ENCODE measurements around the gene SPTBN4. TPM values are rescaled to one million over a fixed set of nuclear protein-coding genes. Genes with fewer than 3 reads are reported as not detected.

Gene SPTBN4
- total and polyA plus RNA-seq, 10 of the 15 experiments (the other 5 are each of a cell fraction or from before 2014, with no cell fraction given), result 0.04 to 1.1 (median 0.34) TPM; not detected in 1

DNA sequence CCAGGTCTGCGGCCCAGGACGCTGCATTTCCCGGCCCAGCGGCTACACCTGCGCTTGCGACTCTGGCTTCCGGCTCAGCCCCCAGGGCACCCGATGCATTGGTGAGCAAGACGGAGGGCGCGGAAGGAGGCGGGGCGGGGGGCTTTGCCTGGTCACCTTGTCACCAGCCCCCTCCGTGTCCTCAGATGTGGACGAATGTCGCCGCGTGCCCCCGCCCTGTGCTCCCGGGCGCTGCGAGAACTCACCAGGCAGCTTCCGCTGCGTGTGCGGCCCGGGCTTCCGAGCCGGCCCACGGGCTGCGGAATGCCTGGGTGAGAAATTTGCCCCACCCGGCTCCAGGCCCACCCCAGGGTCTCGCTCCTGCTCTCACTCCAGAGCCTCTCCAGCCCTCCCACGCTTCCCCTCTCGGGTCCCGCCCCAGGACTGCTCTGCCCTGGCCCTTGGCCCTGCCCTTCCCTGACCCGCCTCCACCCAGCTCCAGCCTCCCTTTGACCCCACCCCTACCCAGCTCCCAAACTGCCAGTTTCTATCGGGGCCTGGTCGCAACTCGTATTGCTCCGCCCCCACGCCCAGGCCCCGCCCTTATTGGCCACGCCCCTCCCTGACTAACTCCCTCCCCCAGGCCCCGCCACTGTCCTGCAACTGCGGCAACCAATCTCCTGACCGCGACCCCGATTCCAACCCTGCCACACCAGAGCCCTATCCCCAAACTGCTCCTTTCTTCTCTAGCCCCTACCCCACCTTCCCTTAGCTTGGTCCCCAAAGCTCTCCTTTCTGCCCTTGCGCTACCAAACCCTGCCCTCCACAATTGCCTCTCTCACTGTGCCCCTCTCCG lies 143.0 kb downstream of the SPTBN4 start (continued):
- no peak for TF ChIP-seq ZNF384 (IDR thresholded peaks at IDR 0.05; ENCODE audit: borderline replicate concordance, low read depth, low read length)
- TF ChIP-seq HDGF (IDR thresholded peaks at IDR 0.05), result peak; percentile 97
- TF ChIP-seq, protein P1, sequence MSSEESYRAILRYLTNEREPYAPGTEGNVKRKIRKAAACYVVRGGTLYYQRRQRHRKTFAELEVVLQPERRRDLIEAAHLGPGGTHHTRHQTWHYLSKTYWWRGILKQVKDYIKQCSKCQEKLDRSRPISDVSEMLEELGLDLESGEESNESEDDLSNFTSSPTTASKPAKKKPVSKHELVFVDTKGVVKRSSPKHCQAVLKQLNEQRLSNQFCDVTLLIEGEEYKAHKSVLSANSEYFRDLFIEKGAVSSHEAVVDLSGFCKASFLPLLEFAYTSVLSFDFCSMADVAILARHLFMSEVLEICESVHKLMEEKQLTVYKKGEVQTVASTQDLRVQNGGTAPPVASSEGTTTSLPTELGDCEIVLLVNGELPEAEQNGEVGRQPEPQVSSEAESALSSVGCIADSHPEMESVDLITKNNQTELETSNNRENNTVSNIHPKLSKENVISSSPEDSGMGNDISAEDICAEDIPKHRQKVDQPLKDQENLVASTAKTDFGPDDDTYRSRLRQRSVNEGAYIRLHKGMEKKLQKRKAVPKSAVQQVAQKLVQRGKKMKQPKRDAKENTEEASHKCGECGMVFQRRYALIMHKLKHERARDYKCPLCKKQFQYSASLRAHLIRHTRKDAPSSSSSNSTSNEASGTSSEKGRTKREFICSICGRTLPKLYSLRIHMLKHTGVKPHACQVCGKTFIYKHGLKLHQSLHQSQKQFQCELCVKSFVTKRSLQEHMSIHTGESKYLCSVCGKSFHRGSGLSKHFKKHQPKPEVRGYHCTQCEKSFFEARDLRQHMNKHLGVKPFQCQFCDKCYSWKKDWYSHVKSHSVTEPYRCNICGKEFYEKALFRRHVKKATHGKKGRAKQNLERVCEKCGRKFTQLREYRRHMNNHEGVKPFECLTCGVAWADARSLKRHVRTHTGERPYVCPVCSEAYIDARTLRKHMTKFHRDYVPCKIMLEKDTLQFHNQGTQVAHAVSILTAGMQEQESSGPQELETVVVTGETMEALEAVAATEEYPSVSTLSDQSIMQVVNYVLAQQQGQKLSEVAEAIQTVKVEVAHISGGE (CRISPR knock-in tag; IDR thresholded peaks at IDR 0.05), result no peak
- TF ChIP-seq BHLHE40 (IDR thresholded peaks at IDR 0.05; ENCODE audit: borderline replicate concordance in 1 of 2, low read depth in 2 of 2, low read length in 1 of 2), result peak in 1 of 2 experiments; percentile 48; a peak in 2 of 4 replicates
- TF ChIP-seq GATAD2B (conservative IDR thresholded peaks at IDR 0.05; ENCODE audit: low read depth), result peak; percentile 53; the same call in 1 of the 2 replicates
- no peak for TF ChIP-seq RAD51 (IDR thresholded peaks at IDR 0.05)
- peak; percentile 63; the same call in 1 of the 2 replicates for TF ChIP-seq RB1 (IDR thresholded peaks at IDR 0.05; ENCODE audit: borderline replicate concordance)
- TF ChIP-seq, protein P2, sequence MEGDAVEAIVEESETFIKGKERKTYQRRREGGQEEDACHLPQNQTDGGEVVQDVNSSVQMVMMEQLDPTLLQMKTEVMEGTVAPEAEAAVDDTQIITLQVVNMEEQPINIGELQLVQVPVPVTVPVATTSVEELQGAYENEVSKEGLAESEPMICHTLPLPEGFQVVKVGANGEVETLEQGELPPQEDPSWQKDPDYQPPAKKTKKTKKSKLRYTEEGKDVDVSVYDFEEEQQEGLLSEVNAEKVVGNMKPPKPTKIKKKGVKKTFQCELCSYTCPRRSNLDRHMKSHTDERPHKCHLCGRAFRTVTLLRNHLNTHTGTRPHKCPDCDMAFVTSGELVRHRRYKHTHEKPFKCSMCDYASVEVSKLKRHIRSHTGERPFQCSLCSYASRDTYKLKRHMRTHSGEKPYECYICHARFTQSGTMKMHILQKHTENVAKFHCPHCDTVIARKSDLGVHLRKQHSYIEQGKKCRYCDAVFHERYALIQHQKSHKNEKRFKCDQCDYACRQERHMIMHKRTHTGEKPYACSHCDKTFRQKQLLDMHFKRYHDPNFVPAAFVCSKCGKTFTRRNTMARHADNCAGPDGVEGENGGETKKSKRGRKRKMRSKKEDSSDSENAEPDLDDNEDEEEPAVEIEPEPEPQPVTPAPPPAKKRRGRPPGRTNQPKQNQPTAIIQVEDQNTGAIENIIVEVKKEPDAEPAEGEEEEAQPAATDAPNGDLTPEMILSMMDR (IDR thresholded peaks at IDR 0.05 in 2 of 3, conservative IDR thresholded peaks at IDR 0.05 in 1 of 3; ENCODE audit: control insufficient read depth in 2 of 3, extremely low read depth in 1 of 3, insufficient read depth in 1 of 3, low read depth in 3 of 3, low read length in 3 of 3), result 0 out of 6 replicates have a peak, but pooled peaks of 1 of the 3 experiments have one; percentile 0
- TF ChIP-seq ZNF207 (IDR thresholded peaks at IDR 0.05; ENCODE audit: borderline replicate concordance), result 0 out of 2 replicates have a peak, but pooled peaks have one; percentile 41
- peak; percentile 34 for TF ChIP-seq NR2F1 (conservative IDR thresholded peaks at IDR 0.05)
- no peak for TF ChIP-seq SMAD1 (IDR thresholded peaks at IDR 0.05; ENCODE audit: low read depth, partially characterized antibody)
- no peak for TF ChIP-seq EP300 (IDR thresholded peaks at IDR 0.05; ENCODE audit: borderline replicate concordance in 1 of 2, control insufficient read depth in 1 of 2, low read depth in 2 of 2, low read length in 2 of 2)
- TF ChIP-seq, protein P3, sequence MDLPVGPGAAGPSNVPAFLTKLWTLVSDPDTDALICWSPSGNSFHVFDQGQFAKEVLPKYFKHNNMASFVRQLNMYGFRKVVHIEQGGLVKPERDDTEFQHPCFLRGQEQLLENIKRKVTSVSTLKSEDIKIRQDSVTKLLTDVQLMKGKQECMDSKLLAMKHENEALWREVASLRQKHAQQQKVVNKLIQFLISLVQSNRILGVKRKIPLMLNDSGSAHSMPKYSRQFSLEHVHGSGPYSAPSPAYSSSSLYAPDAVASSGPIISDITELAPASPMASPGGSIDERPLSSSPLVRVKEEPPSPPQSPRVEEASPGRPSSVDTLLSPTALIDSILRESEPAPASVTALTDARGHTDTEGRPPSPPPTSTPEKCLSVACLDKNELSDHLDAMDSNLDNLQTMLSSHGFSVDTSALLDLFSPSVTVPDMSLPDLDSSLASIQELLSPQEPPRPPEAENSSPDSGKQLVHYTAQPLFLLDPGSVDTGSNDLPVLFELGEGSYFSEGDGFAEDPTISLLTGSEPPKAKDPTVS (IDR thresholded peaks at IDR 0.05; ENCODE audit: low read depth, low read length), result no peak
- TF ChIP-seq SREBF2 (IDR thresholded peaks at IDR 0.05; ENCODE audit: low read length), result no peak
- peak; percentile 39; the same call in 1 of the 2 replicates for TF ChIP-seq NBN (IDR thresholded peaks at IDR 0.05)
- peak; percentile 46 for TF ChIP-seq SP1 (IDR thresholded peaks at IDR 0.05; ENCODE audit: low read depth, low read length)
- TF ChIP-seq, protein P4, sequence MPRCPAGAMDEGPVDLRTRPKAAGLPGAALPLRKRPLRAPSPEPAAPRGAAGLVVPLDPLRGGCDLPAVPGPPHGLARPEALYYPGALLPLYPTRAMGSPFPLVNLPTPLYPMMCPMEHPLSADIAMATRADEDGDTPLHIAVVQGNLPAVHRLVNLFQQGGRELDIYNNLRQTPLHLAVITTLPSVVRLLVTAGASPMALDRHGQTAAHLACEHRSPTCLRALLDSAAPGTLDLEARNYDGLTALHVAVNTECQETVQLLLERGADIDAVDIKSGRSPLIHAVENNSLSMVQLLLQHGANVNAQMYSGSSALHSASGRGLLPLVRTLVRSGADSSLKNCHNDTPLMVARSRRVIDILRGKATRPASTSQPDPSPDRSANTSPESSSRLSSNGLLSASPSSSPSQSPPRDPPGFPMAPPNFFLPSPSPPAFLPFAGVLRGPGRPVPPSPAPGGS (IDR thresholded peaks at IDR 0.05; ENCODE audit: borderline replicate concordance, insufficient read depth, low read depth, low read length, poor library complexity, severe bottlenecking), result no peak
- TF ChIP-seq DPF2 (IDR thresholded peaks at IDR 0.05), result peak; percentile 54
- TF ChIP-seq, protein P5, sequence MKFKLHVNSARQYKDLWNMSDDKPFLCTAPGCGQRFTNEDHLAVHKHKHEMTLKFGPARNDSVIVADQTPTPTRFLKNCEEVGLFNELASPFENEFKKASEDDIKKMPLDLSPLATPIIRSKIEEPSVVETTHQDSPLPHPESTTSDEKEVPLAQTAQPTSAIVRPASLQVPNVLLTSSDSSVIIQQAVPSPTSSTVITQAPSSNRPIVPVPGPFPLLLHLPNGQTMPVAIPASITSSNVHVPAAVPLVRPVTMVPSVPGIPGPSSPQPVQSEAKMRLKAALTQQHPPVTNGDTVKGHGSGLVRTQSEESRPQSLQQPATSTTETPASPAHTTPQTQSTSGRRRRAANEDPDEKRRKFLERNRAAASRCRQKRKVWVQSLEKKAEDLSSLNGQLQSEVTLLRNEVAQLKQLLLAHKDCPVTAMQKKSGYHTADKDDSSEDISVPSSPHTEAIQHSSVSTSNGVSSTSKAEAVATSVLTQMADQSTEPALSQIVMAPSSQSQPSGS (IDR thresholded peaks at IDR 0.05; ENCODE audit: low read length), result no peak
